IPS DF 4.7 (cell line): Measurements from ENCODE around the gene MACROD2.
"Not testable (repeated sequence)": the region's sequence is repeated elsewhere in the genome, so short reads cannot be mapped to it uniquely, and the experiment has no call there.

Experiments used
- DNase-seq: peaks from one replicate; pipeline ENCODE4 v3.0.0-alpha.2; 2013; ENCODE audit warnings: low spot score; ENCODE audit errors: extremely low read depth

Gene MACROD2

GRCh38 chr20:14947536-14947935 lies 952.2 kb downstream of the MACROD2 start:
- DNase-seq: no peak

- no peak for DNase-seq
These were observed 952.6 kb downstream of the MACROD2 start for GRCh38 chr20:14947946-14948345.

- DNase-seq: no peak
These were observed 953.1 kb downstream of the MACROD2 start for GRCh38 chr20:14948416-14948815.

GRCh38 chr20:14950633-14951032 lies 955.3 kb downstream of the MACROD2 start:
- no peak for DNase-seq

- no peak for DNase-seq
These were observed 955.8 kb downstream of the MACROD2 start for GRCh38 chr20:14951105-14951504.

GRCh38 chr20:14951707-14952418 lies 956.5 kb downstream of the MACROD2 start:
- no peak for DNase-seq

- no peak for DNase-seq
These were observed 958.4 kb downstream of the MACROD2 start for GRCh38 chr20:14953736-14954135.

GRCh38 chr20:14955399-14955798 lies 960.1 kb downstream of the MACROD2 start:
- no peak for DNase-seq

GRCh38 chr20:14956026-14956425 lies 960.7 kb downstream of the MACROD2 start:
- no peak for DNase-seq

GRCh38 chr20:14956538-14956937 lies 961.2 kb downstream of the MACROD2 start:
- no peak for DNase-seq

- no peak for DNase-seq
These were observed 962.1 kb downstream of the MACROD2 start for GRCh38 chr20:14957402-14957801.

GRCh38 chr20:14958626-14959025 lies 963.3 kb downstream of the MACROD2 start:
- DNase-seq: no peak

GRCh38 chr20:14959506-14960475 lies 964.5 kb downstream of the MACROD2 start:
- no peak for DNase-seq

- no peak for DNase-seq
These were observed 965.5 kb downstream of the MACROD2 start for GRCh38 chr20:14960831-14961230.

GRCh38 chr20:14963262-14963663 lies 967.9 kb downstream of the MACROD2 start:
- DNase-seq: no peak

GRCh38 chr20:14966203-14966602 lies 970.9 kb downstream of the MACROD2 start:
- DNase-seq: no peak

GRCh38 chr20:14966808-14967207 lies 971.5 kb downstream of the MACROD2 start:
- no peak for DNase-seq

GRCh38 chr20:14972256-14972655 lies 976.9 kb downstream of the MACROD2 start:
- DNase-seq: no peak

GRCh38 chr20:14972690-14973089 lies 977.4 kb downstream of the MACROD2 start:
- no peak for DNase-seq

- no peak for DNase-seq
These were observed 984.2 kb downstream of the MACROD2 start for GRCh38 chr20:14979453-14979986.

GRCh38 chr20:14981486-14981885 lies 986.2 kb downstream of the MACROD2 start:
- not testable (repeated sequence) for DNase-seq

- DNase-seq: not testable (repeated sequence)
These were observed 987.0 kb downstream of the MACROD2 start for GRCh38 chr20:14982324-14982723.
